Mesendoderm (in vitro differentiated cells): ENCODE data around the gene MEFV.

Experiments
- DNase-seq: peaks from one replicate; pipeline ENCODE4 v3.0.0; 2013
- H2AK5ac ChIP-seq: 2 replicates; pipeline ENCODE4 v1.6.1; 2013; ENCODE audit warnings: low read length, inconsistent platforms
- H2BK120ac ChIP-seq: 2 replicates; pipeline ENCODE4 v1.6.1; 2013; ENCODE audit warnings: low read depth, mild to moderate bottlenecking, low read length, moderate library complexity, mixed read lengths
- H2BK15ac ChIP-seq: replicated peaks from 2 replicates; pipeline ENCODE4 v1.6.1; 2013; ENCODE audit warnings: low read depth, mild to moderate bottlenecking, moderate library complexity
- H2BK5ac ChIP-seq: 2 replicates; pipeline ENCODE4 v1.6.1; 2013; ENCODE audit warnings: low read length, inconsistent platforms
- H3K18ac ChIP-seq: 2 replicates; pipeline ENCODE4 v1.6.1; 2013; ENCODE audit warnings: mild to moderate bottlenecking, low read length, mixed read lengths
- H3K23ac ChIP-seq: one replicate; pipeline ENCODE4 v1.6.1; 2013; ENCODE audit warnings: low read length
- H3K27ac ChIP-seq: 2 replicates; pipeline ENCODE4 v1.5.1; 2013; ENCODE audit warnings: low read depth, mild to moderate bottlenecking, inconsistent platforms, low read length, moderate library complexity
- H3K27me3 ChIP-seq: 2 replicates; pipeline ENCODE4 v1.6.1; 2013; ENCODE audit warnings: low read length, control low read depth, mild to moderate bottlenecking, inconsistent platforms; ENCODE audit not compliant: insufficient read depth, poor library complexity
- H3K36me3 ChIP-seq: 2 replicates; pipeline ENCODE4 v1.6.1; 2013; ENCODE audit warnings: low read length, inconsistent platforms; ENCODE audit not compliant: control insufficient read depth, insufficient read depth
- H3K4ac ChIP-seq: one replicate; pipeline ENCODE4 v1.6.1; 2013; ENCODE audit warnings: low read depth, mild to moderate bottlenecking, low read length, moderate library complexity
- H3K4me1 ChIP-seq: 2 replicates; pipeline ENCODE4 v1.6.1; 2013; ENCODE audit warnings: low read depth, low read length, inconsistent platforms; ENCODE audit not compliant: control insufficient read depth
- H3K4me2 ChIP-seq: 2 replicates; pipeline ENCODE4 v1.6.1; 2013; ENCODE audit warnings: low read length
- H3K4me3 ChIP-seq: 2 replicates; pipeline ENCODE4 v1.5.1; 2013; ENCODE audit warnings: mild to moderate bottlenecking, low read length
- H3K56ac ChIP-seq: one replicate; pipeline ENCODE4 v1.6.1; 2013; ENCODE audit warnings: low read length
- H3K79me1 ChIP-seq: 2 replicates; pipeline ENCODE4 v1.6.1; 2013; ENCODE audit warnings: low read length, inconsistent platforms
- H3K79me2 ChIP-seq: 2 replicates; pipeline ENCODE4 v1.6.1; 2013; ENCODE audit warnings: mild to moderate bottlenecking, low read length; ENCODE audit not compliant: control insufficient read depth, insufficient read depth
- H3K9ac ChIP-seq: 2 replicates; pipeline ENCODE4 v1.6.1; 2013; ENCODE audit warnings: low read length, inconsistent platforms
- H4K5ac ChIP-seq: one replicate; pipeline ENCODE4 v1.6.1; 2013; ENCODE audit warnings: low read length
- H4K8ac ChIP-seq: one replicate; pipeline ENCODE4 v1.6.1; 2013; ENCODE audit warnings: low read depth, mild to moderate bottlenecking, control low read depth, low read length, moderate library complexity
- WGBS: extraction: QIAGEN DNeasy Blood & Tissue Kit; methylation state at CpG from one replicate; pipeline ENCODE4 v1.1.7; 2013; ENCODE audit warnings: low lambda C conversion rate, missing lambda C conversion rate; ENCODE audit not compliant: insufficient coverage; ENCODE audit errors: extremely low coverage; 5-methylcytosine and 5-hydroxymethylcytosine counted together

The MEFV gene

DNA sequence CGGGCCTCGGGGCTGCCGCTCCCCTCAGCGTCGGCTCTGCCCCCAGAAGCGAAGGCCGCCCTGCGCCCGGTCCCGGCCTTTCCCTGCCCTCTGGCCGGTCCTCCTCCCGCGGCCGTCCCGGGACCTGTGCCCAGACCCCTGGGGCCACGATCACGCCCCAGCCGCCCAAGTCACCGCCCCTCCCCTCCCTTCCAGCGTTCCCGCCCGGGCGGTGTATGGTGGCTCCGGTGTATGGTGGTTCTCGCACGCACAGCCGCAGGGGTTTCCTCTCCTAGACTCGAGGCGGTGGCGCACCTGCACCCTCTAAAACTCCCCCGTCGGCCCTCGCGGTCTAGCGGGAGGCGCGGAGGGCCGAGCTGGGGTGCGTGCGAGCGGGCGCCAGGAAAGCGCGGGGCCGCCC is 38.8 kb upstream of the MEFV start:
- DNase-seq, result no peak
- Histone ChIP-seq H4K8ac (no peak overlapping the region), H2BK120ac (no peak overlapping the region), H3K9ac (no peak overlapping the region), H3K36me3 (peaks cover 13% of the 10 kb centered on the region), H3K56ac (no peak overlapping the region), H3K79me1 (peaks cover 9% of the 10 kb centered on the region), H3K27ac (no peak overlapping the region), H2BK5ac (no peak overlapping the region), H3K4me1 (no peaks in the 10 kb centered on the region), H3K18ac (no peak overlapping the region), H3K4ac (no peak overlapping the region), H2BK15ac (no peak overlapping the region), H4K5ac (no peak overlapping the region), H3K79me2 (no peaks in the 10 kb centered on the region), H3K27me3 (no peaks in the 10 kb centered on the region), H3K4me2 (no peak overlapping the region), H3K23ac (no peak overlapping the region), H3K4me3 (no peak overlapping the region), H2AK5ac (no peak overlapping the region)
- WGBS, result no CpG with 5 or more reads among the region's 45 CpGs

DNA sequence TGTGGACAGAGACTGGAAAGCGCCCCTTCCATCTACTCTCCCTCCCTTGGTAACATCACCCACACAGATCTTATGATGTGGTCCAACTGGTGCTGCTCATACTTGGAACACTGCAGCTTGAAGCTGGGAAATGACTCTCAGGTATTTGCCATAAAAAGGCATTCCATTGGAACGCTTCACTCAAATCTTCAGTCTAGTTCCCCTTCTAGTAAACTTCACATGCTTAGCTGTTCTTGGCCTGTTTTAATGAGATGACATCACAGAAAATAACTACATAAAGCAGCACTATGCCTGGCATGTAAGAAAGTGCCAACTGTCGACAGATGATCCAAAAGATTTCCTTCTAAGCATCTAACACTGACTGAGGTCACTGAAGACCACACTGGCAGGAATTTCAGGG is 36.2 kb upstream of the MEFV start:
- Histone ChIP-seq H2BK120ac (no peak overlapping the region), H3K23ac (no peak overlapping the region), H4K5ac (no peak overlapping the region), H3K79me1 (peaks cover 10% of the 10 kb centered on the region), H3K36me3 (peaks cover 24% of the 10 kb centered on the region), H3K27me3 (no peaks in the 10 kb centered on the region), H3K4ac (no peak overlapping the region), H3K4me1 (no peaks in the 10 kb centered on the region), H3K4me3 (no peak overlapping the region), H3K79me2 (no peaks in the 10 kb centered on the region), H3K4me2 (no peak overlapping the region), H3K9ac (no peak overlapping the region), H3K18ac (no peak overlapping the region), H4K8ac (no peak overlapping the region), H2BK5ac (no peak overlapping the region), H2BK15ac (no peak overlapping the region), H2AK5ac (no peak overlapping the region), H3K56ac (no peak overlapping the region), H3K27ac (no peak overlapping the region)
- no peak for DNase-seq
- WGBS, result no CpG with 5 or more reads among the region's 3 CpGs

GRCh38 chr16:3289998-3290673 is 33.7 kb upstream of the MEFV start:
- Histone ChIP-seq H4K8ac (no peak overlapping the region), H3K79me2 (peaks cover 16% of the 10 kb centered on the region), H3K56ac (no peak overlapping the region), H3K79me1 (peaks cover 24% of the 10 kb centered on the region), H3K23ac (no peak overlapping the region), H3K4me2 (no peak overlapping the region), H3K4me3 (peak overlapping the region; percentile 46), H3K27ac (no peak overlapping the region), H2AK5ac (no peak overlapping the region), H2BK5ac (no peak overlapping the region), H3K4me1 (no peaks in the 10 kb centered on the region), H3K36me3 (peaks cover 27% of the 10 kb centered on the region), H2BK15ac (no peak overlapping the region), H3K9ac (no peak overlapping the region), H2BK120ac (no peak overlapping the region), H4K5ac (no peak overlapping the region), H3K18ac (no peak overlapping the region), H3K4ac (no peak overlapping the region), H3K27me3 (no peaks in the 10 kb centered on the region)
- WGBS, result no CpG with 5 or more reads among the region's 16 CpGs
- DNase-seq, result peak; percentile 23

DNA sequence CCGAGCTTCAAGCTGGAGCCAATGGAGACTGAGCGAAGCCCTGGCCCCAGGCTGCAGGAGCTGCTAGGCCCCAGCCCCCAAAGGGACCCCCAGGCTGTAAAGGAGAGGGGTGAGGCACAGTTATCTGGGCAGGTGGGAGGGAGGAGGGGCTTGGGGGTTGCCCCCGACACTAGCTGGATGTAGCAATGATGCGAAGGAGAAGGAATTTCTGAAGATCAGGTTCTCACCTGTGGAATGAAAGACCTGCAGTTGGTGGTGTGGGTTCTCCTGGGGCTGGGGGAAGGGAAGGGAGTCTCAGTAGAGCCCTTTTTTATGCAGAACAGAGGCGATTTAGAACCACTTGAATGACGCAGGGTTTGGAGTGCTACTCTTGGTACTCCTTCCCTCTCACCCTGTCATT is 28.7 kb upstream of the MEFV start:
- no peak overlapping the region for H2BK120ac ChIP-seq
- peaks cover 4% of the 10 kb centered on the region for H3K4me1 ChIP-seq
- WGBS, result no CpG with 5 or more reads among the region's 6 CpGs
- H3K27me3 ChIP-seq, result no peaks in the 10 kb centered on the region
- no peak overlapping the region for H4K5ac ChIP-seq
- H3K56ac ChIP-seq, result no peak overlapping the region
- no peak overlapping the region for H2BK15ac ChIP-seq
- H4K8ac ChIP-seq, result no peak overlapping the region
- H3K4ac ChIP-seq, result no peak overlapping the region
- H3K4me2 ChIP-seq, result peak overlapping the region; percentile 93
- peak; percentile 51 for DNase-seq
- H3K27ac ChIP-seq, result no peak overlapping the region
- peaks cover 16% of the 10 kb centered on the region for H3K36me3 ChIP-seq
- no peak overlapping the region for H2BK5ac ChIP-seq
- peak overlapping the region; percentile 6 for H3K23ac ChIP-seq
- peak overlapping the region; percentile 89 for H3K9ac ChIP-seq
- H3K4me3 ChIP-seq, result no peak overlapping the region
- H3K79me2 ChIP-seq, result peaks cover 33% of the 10 kb centered on the region
- no peak overlapping the region for H2AK5ac ChIP-seq
- H3K18ac ChIP-seq, result no peak overlapping the region
- H3K79me1 ChIP-seq, result peaks cover 28% of the 10 kb centered on the region

GRCh38 chr16:3283543-3284447 is 27.4 kb upstream of the MEFV start:
- H3K18ac ChIP-seq, result no peak overlapping the region
- H3K4me3 ChIP-seq, result peak overlapping the region; percentile 52
- peak overlapping the region; percentile 97 for H3K56ac ChIP-seq
- H2AK5ac ChIP-seq, result no peak overlapping the region
- no peak overlapping the region for H2BK15ac ChIP-seq
- H4K8ac ChIP-seq, result no peak overlapping the region
- peaks cover 4% of the 10 kb centered on the region for H3K36me3 ChIP-seq
- H3K27me3 ChIP-seq, result no peaks in the 10 kb centered on the region
- H3K79me1 ChIP-seq, result peaks cover 28% of the 10 kb centered on the region
- DNase-seq, result peak; percentile 42
- H3K9ac ChIP-seq, result peak overlapping the region; percentile 89
- H3K23ac ChIP-seq, result no peak overlapping the region
- no peak overlapping the region for H2BK5ac ChIP-seq
- peak overlapping the region; percentile 65 for H3K27ac ChIP-seq
- H3K4ac ChIP-seq, result no peak overlapping the region
- H3K4me2 ChIP-seq, result peak overlapping the region; percentile 93
- peaks cover 4% of the 10 kb centered on the region for H3K4me1 ChIP-seq
- WGBS, result no CpG with 5 or more reads among the region's 56 CpGs
- no peak overlapping the region for H2BK120ac ChIP-seq
- H4K5ac ChIP-seq, result no peak overlapping the region
- H3K79me2 ChIP-seq, result peaks cover 33% of the 10 kb centered on the region
